Keratinocyte (primary cell): ENCODE data around the gene KLHL29. TPM values are rescaled to one million over a fixed set of nuclear protein-coding genes. Genes with fewer than 3 reads are reported as not detected.

ENCODE experiments used
- DNase-seq: peaks from one replicate; pipeline ENCODE4 v3.0.0-alpha.2; 2011; ENCODE audit warnings: low read depth, missing footprints, low spot score
- FAIRE-seq: peaks from 2 replicates; lab custom pipeline; 2011; peaks lifted over from hg19 to GRCh38; lab: Jason Lieb, UNC
- H2AFZ ChIP-seq: 2 replicates; pipeline ENCODE4 v1.6.0; 2012; ENCODE audit warnings: low read length, control low read depth, inconsistent platforms; ENCODE audit not compliant: control insufficient read depth
- H3K27ac ChIP-seq: 2 replicates; pipeline ENCODE4 v1.5.1; 2011; ENCODE audit warnings: low read length; ENCODE audit not compliant: control insufficient read depth, insufficient read depth
- H3K27me3 ChIP-seq: 3 replicates; pipeline ENCODE4 v1.6.0; 2011; ENCODE audit warnings: low read length; ENCODE audit not compliant: control insufficient read depth, insufficient read depth; ENCODE audit errors: extremely low read depth
- H3K36me3 ChIP-seq, 2 experiments: 2 replicates in 1 of 2; 3 replicates in 1 of 2; pipeline ENCODE4 v1.5.1; 2011; ENCODE audit warnings: low read length in 2 of 2, mild to moderate bottlenecking in 1 of 2; ENCODE audit not compliant: control insufficient read depth in 2 of 2, insufficient read depth in 2 of 2; ENCODE audit errors: extremely low read depth in 1 of 2
- H3K4me1 ChIP-seq: 3 replicates; pipeline ENCODE4 v1.5.1; 2011; ENCODE audit warnings: low read length; ENCODE audit not compliant: control insufficient read depth, insufficient read depth; ENCODE audit errors: extremely low read depth
- H3K4me2 ChIP-seq: 3 replicates; pipeline ENCODE4 v1.6.0; 2011; ENCODE audit warnings: low read depth, low read length; ENCODE audit not compliant: control insufficient read depth, insufficient read depth; ENCODE audit errors: extremely low read depth
- H3K4me3 ChIP-seq, 3 experiments: fragments of 200-600 bp in 1 of 3; sonication (generic) in 1 of 3; 2 replicates in 2 of 3; 3 replicates in 1 of 3; pipeline ENCODE4 v1.5.1; 2011 to 2016; ENCODE audit warnings: low read length in 3 of 3, mild to moderate bottlenecking in 3 of 3, control low read depth in 2 of 3, inconsistent platforms in 1 of 3, low read depth in 1 of 3, mixed read lengths in 1 of 3, mixed run types in 1 of 3, moderate library complexity in 1 of 3; ENCODE audit not compliant: control insufficient read depth in 2 of 3, insufficient read depth in 2 of 3; ENCODE audit errors: extremely low read depth in 1 of 3
- H3K79me2 ChIP-seq: 2 replicates; pipeline ENCODE4 v1.6.0; 2012; ENCODE audit warnings: low read length; ENCODE audit not compliant: control insufficient read depth, insufficient read depth
- H3K9ac ChIP-seq: 3 replicates; pipeline ENCODE4 v1.6.0; 2011; ENCODE audit warnings: low read length; ENCODE audit not compliant: control insufficient read depth, insufficient read depth; ENCODE audit errors: extremely low read depth
- H3K9me1 ChIP-seq: 3 replicates; pipeline ENCODE4 v1.6.0; 2011; ENCODE audit warnings: low read length; ENCODE audit not compliant: control insufficient read depth, insufficient read depth; ENCODE audit errors: extremely low read depth
- H3K9me3 ChIP-seq: 2 replicates; pipeline ENCODE4 v1.5.1; 2012; ENCODE audit warnings: low read depth, low read length; ENCODE audit not compliant: control insufficient read depth
- H4K20me1 ChIP-seq: 3 replicates; pipeline ENCODE4 v1.6.0; 2011; ENCODE audit warnings: low read length; ENCODE audit not compliant: control insufficient read depth, insufficient read depth; ENCODE audit errors: extremely low read depth
- CTCF ChIP-seq, 3 experiments: IDR thresholded peaks in 1 of 3; conservative IDR thresholded peaks in 1 of 3; optimal IDR thresholded peaks in 1 of 3; 2 replicates in 2 of 3; 3 replicates in 1 of 3; pipeline versions ENCODE3 to v1.5.1; 2011; ENCODE audit warnings: low read length in 3 of 3, mild to moderate bottlenecking in 3 of 3, moderate library complexity in 2 of 3, control low read depth in 1 of 3, inconsistent platforms in 1 of 3; ENCODE audit not compliant: insufficient read depth in 2 of 3; ENCODE audit errors: extremely low read depth in 1 of 3
- EZH2 ChIP-seq: IDR thresholded peaks from one replicate; pipeline ENCODE4 v1.6.1; 2012; ENCODE audit warnings: inconsistent platforms, mild to moderate bottlenecking, low read length, moderate library complexity
- dilution Hi-C: fragments of 300-500 bp; cut with MboI; formaldehyde crosslinking; loops from one replicate; pipeline ENCODE4 v1.7.0; 2020; ENCODE audit warnings: low sequenced_read_pairs; ENCODE audit not compliant: extremely low pct_ligation_motif_present
- polyA plus RNA-seq, 5 experiments: library from polyadenylated mRNA; depleted of rRNA in 3 of 5; stranded (reverse) in 3 of 5; stranded (forward) in 1 of 5; unstranded in 1 of 5; fragments of >200 nt; gene quantifications; 1 replicate in 1 of 5; 2 replicates in 3 of 5; 3 replicates in 1 of 5; pipeline versions ENCODE4 v1.2.1 to v1.2.3, GENCODE V29; 2011 to 2012; ENCODE audit warnings: missing spikeins in 2 of 5, low read depth in 1 of 5, low replicate concordance in 1 of 5

Gene KLHL29
- polyA plus RNA-seq, 1 donor (not counting 4 experiments of a cell fraction or from before 2014, with no cell fraction given) = 4.7 TPM

- no peaks in the 10 kb centered on the region for H4K20me1 ChIP-seq
- no peak overlapping the region for H3K4me3 ChIP-seq
- H3K9me1 ChIP-seq = no peaks in the 10 kb centered on the region
- dilution Hi-C loops = no loop called here
- no peak for FAIRE-seq
- H3K9ac ChIP-seq = no peak overlapping the region
- TF ChIP-seq CTCF (optimal IDR thresholded peaks at IDR 0.05 in 1 of 3, IDR thresholded peaks at IDR 0.05 in 1 of 3, conservative IDR thresholded peaks at IDR 0.05 in 1 of 3; ENCODE audit: extremely low read depth in 1 of 3, insufficient read depth in 2 of 3, low read length in 3 of 3) (no peak), EZH2 (no peak)
- H3K36me3 ChIP-seq = no peaks in the 10 kb centered on the region
- H3K4me2 ChIP-seq = no peak overlapping the region
- no peak overlapping the region for H3K27ac ChIP-seq
- H2AFZ ChIP-seq = no peak overlapping the region
- no peaks in the 10 kb centered on the region for H3K79me2 ChIP-seq
- DNase-seq = no peak
- H3K9me3 ChIP-seq = peaks cover 4% of the 10 kb centered on the region
- no peaks in the 10 kb centered on the region for H3K4me1 ChIP-seq
- no peaks in the 10 kb centered on the region for H3K27me3 ChIP-seq
These were observed 224.3 kb downstream of the KLHL29 start for GRCh38 chr2:23609254-23609653.

GRCh38 chr2:23611839-23612238 is 226.9 kb downstream of the KLHL29 start:
- peaks cover 2% of the 10 kb centered on the region for H4K20me1 ChIP-seq
- TF ChIP-seq EZH2 (no peak), CTCF (optimal IDR thresholded peaks at IDR 0.05 in 1 of 3, IDR thresholded peaks at IDR 0.05 in 1 of 3, conservative IDR thresholded peaks at IDR 0.05 in 1 of 3; ENCODE audit: extremely low read depth in 1 of 3, insufficient read depth in 2 of 3, low read length in 3 of 3) (no peak)
- peaks cover under 1% of the 10 kb centered on the region for H3K9me3 ChIP-seq
- H3K4me2 ChIP-seq = no peak overlapping the region
- DNase-seq (no peak), FAIRE-seq (no peak)
- H3K27ac ChIP-seq = no peak overlapping the region
- H2AFZ ChIP-seq = no peak overlapping the region
- H3K4me3 ChIP-seq = no peak overlapping the region
- no peaks in the 10 kb centered on the region for H3K79me2 ChIP-seq
- dilution Hi-C loops = no loop called here
- no peaks in the 10 kb centered on the region for H3K27me3 ChIP-seq
- no peaks in the 10 kb centered on the region for H3K4me1 ChIP-seq
- H3K9ac ChIP-seq = no peak overlapping the region
- no peaks in the 10 kb centered on the region for H3K9me1 ChIP-seq
- no peaks in the 10 kb centered on the region for H3K36me3 ChIP-seq
